Activated T-cell treated with anti-CD3 and anti-CD28 coated beads, Interleukin-2, amount 50 U/mL, for 72 hours (primary cell): ENCODE measurements around the gene INF2. TPM values are rescaled to one million over a fixed set of nuclear protein-coding genes. Genes with fewer than 3 reads are reported as not detected.

ENCODE experiments used
- ATAC-seq, 2 donors: fragments of 150-1000 bp; cut with Tn5 transposase; replicated peaks in 1 of 2; 2 replicates each; pipeline ENCODE4 v1.10.0; 2021; ENCODE audit warnings: moderate library complexity in 2 of 2, mild to moderate bottlenecking in 1 of 2
- DNase-seq, 2 donors: peaks; one replicate each; pipeline ENCODE4 v3.0.0; 2021 to 2022; ENCODE audit warnings: mixed read lengths in 1 of 2
- H3K27ac Mint-ChIP-seq: one replicate; pipeline ENCODE4 v1.8.0; 2022; ENCODE audit warnings: mild to moderate bottlenecking, moderate library complexity, mixed read lengths
- H3K27me3 Mint-ChIP-seq: one replicate; pipeline ENCODE4 v1.8.0; 2022; ENCODE audit warnings: low read depth, mixed read lengths
- H3K36me3 Mint-ChIP-seq, 2 donors: one replicate each; pipeline ENCODE4 v1.8.0; 2022; ENCODE audit warnings: mixed read lengths in 2 of 2, mild to moderate bottlenecking in 1 of 2; ENCODE audit not compliant: insufficient read depth in 2 of 2
- H3K4me1 Mint-ChIP-seq: one replicate; pipeline ENCODE4 v1.8.0; 2022; ENCODE audit warnings: low read depth, mixed read lengths
- H3K4me3 Mint-ChIP-seq, 2 donors: one replicate each; pipeline ENCODE4 v1.8.0; 2022; ENCODE audit warnings: mild to moderate bottlenecking in 2 of 2, mixed read lengths in 2 of 2, moderate library complexity in 2 of 2
- H3K9me3 Mint-ChIP-seq, 2 donors: one replicate each; pipeline ENCODE4 v1.8.0; 2022; ENCODE audit warnings: mixed read lengths in 2 of 2
- total RNA-seq, 2 donors: library from RNA; stranded (reverse); gene quantifications; one replicate each; pipeline ENCODE4 v1.2.3, GENCODE V29; 2022

The INF2 gene
- total RNA-seq, 2 donors from 2014 or later: 37.6 to 38.8 TPM

DNA sequence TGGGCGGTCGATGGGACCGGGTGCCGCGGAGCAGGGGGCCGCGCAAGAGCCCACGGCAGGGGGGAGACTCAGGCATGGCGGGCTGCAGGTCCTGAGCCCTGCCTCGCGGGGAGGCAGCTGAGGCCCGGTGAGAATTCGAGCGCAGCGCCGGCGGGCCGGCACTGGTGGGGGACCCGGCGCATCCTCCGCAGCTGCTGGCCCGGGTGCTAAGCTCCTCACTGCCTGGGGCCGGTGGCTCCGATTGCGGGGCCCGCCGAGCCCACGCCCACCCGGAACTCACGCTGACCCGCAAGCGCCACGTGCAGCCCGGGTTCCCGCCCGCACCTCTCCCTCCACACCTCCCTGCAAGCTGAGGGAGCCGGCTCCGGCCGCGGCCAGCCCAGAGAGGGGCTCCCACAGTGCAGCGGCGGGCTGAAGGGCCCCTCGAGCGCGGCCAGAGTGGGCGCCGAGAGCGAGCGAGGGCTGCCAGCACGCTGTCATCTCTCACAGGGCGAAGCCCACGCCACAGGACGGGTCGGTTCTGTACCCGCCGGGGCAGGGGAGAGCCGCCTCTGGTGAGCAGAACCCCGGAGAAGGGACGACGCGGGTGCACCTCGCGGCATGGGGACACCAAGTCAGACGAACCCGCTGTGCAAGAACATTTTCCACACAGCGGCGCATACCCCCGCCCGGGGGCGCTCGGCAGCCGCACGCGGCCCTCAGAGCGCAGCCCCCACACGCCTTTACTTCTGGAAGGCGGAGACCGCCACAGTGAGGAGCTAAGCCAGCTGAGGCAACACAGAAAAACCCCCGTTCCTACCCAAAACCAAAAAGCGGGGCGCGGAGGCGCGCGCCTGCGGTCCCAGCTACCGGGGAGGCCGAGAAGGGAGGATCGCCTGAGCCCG is 62.4 kb downstream of the INF2 start:
- ATAC-seq: no peak
- peaks cover 31% of the 10 kb centered on the region for H3K4me1 Mint-ChIP-seq
- H3K27ac Mint-ChIP-seq: peak overlapping the region; percentile 72
- H3K27me3 Mint-ChIP-seq: no peaks in the 10 kb centered on the region
- H3K9me3 Mint-ChIP-seq: no peaks in the 10 kb centered on the region
- no peak for DNase-seq
- peak overlapping the region; percentile 91 to 96 for H3K4me3 Mint-ChIP-seq
- H3K36me3 Mint-ChIP-seq: peaks cover 0 to 2% of the 10 kb centered on the region in 2 donors

DNA sequence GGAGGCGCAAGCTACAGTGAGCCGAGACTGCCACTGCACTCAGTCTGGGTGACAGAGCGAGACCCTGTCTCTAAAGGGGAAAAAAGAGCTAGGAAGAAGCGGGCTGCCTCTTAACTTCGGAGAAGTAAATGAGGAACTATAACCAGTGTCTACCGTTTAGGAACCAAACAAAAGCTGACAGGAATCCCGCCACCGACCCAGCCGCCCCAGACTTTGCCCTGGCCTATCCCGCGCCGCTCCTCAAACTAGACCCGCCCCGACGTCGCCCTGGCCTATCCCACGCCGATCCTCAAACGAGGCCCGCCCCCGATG is 63.0 kb downstream of the INF2 start:
- ATAC-seq: peak; percentile 4 to 5
- Mint-ChIP-seq H3K27me3 (no peaks in the 10 kb centered on the region), H3K4me3 (peak overlapping the region; percentile 91 to 96), H3K27ac (peak overlapping the region; percentile 72), H3K4me1 (peaks cover 37% of the 10 kb centered on the region), H3K36me3 (peaks cover 0 to 2% of the 10 kb centered on the region in 2 donors), H3K9me3 (no peaks in the 10 kb centered on the region)
- no peak for DNase-seq

- H3K4me1 Mint-ChIP-seq: peaks cover 38% of the 10 kb centered on the region
- peak; percentile 92 for ATAC-seq
- peak within 1 kb of the TSS; percentile 72 for H3K27ac Mint-ChIP-seq
- H3K27me3 Mint-ChIP-seq: no peaks in the 10 kb centered on the region
- DNase-seq: peak; percentile 100
- H3K36me3 Mint-ChIP-seq: peaks cover 0 to 2% of the 10 kb centered on the region in 2 donors
- peak within 1 kb of the TSS; percentile 91 to 96 for H3K4me3 Mint-ChIP-seq
- no peaks in the 10 kb centered on the region for H3K9me3 Mint-ChIP-seq
Measured at GRCh38 chr14:104752735-104753527, 63.5 kb downstream of the INF2 start, which contains the start of gene SIVA1. TSS of gene SIVA1 (plus strand) at chr14:104753147. CDS start at chr14:104753202, 55 bp downstream.

GRCh38 chr14:104753528-104754212 is 64.3 kb downstream of the INF2 start:
- ATAC-seq: no peak
- H3K4me1 Mint-ChIP-seq: peaks cover 38% of the 10 kb centered on the region

GRCh38 chr14:104754213-104754851 is 64.9 kb downstream of the INF2 start:
- Mint-ChIP-seq H3K27me3 (no peaks in the 10 kb centered on the region), H3K4me1 (peaks cover 38% of the 10 kb centered on the region), H3K36me3 (peaks cover 0 to 2% of the 10 kb centered on the region in 2 donors), H3K9me3 (no peaks in the 10 kb centered on the region), H3K27ac (peak overlapping the region; percentile 55), H3K4me3 (peak overlapping the region; percentile 91 to 96)
- DNase-seq (no peak), ATAC-seq (no peak)

More at GRCh38 chr14:104753528-104754212, 64.3 kb downstream of the INF2 start:
- Mint-ChIP-seq H3K36me3 (peaks cover 0 to 2% of the 10 kb centered on the region in 2 donors), H3K9me3 (no peaks in the 10 kb centered on the region), H3K27ac (peak overlapping the region; percentile 59), H3K4me3 (peak overlapping the region; percentile 91 to 96), H3K27me3 (no peaks in the 10 kb centered on the region)
- DNase-seq: peak in 1 of 2 donors; percentile 26

- H3K9me3 Mint-ChIP-seq: no peaks in the 10 kb centered on the region
- no peak for ATAC-seq
- no peak overlapping the region for H3K4me3 Mint-ChIP-seq
- peaks cover 38% of the 10 kb centered on the region for H3K4me1 Mint-ChIP-seq
- H3K36me3 Mint-ChIP-seq: peaks cover 0 to 2% of the 10 kb centered on the region in 2 donors
- no peak for DNase-seq
- no peaks in the 10 kb centered on the region for H3K27me3 Mint-ChIP-seq
- no peak overlapping the region for H3K27ac Mint-ChIP-seq
Measured at GRCh38 chr14:104755621-104756020, 66.2 kb downstream of the INF2 start.

GRCh38 chr14:104756477-104757237 is 67.2 kb downstream of the INF2 start:
- Mint-ChIP-seq H3K27me3 (no peaks in the 10 kb centered on the region), H3K36me3 (peaks cover 2 to 3% of the 10 kb centered on the region in 2 donors), H3K4me1 (peaks cover 38% of the 10 kb centered on the region), H3K27ac (no peak overlapping the region), H3K4me3 (no peak overlapping the region), H3K9me3 (no peaks in the 10 kb centered on the region)
- ATAC-seq: no peak
- no peak for DNase-seq

- no peaks in the 10 kb centered on the region for H3K27me3 Mint-ChIP-seq
- no peak overlapping the region for H3K27ac Mint-ChIP-seq
- H3K4me1 Mint-ChIP-seq: peaks cover 38% of the 10 kb centered on the region
- ATAC-seq (no peak), DNase-seq (no peak)
- H3K4me3 Mint-ChIP-seq: no peak overlapping the region
- peaks cover 3 to 4% of the 10 kb centered on the region in 2 donors for H3K36me3 Mint-ChIP-seq
- H3K9me3 Mint-ChIP-seq: no peaks in the 10 kb centered on the region
Measured at GRCh38 chr14:104757238-104757585, 67.8 kb downstream of the INF2 start.

GRCh38 chr14:104757681-104758392 is 68.4 kb downstream of the INF2 start:
- Mint-ChIP-seq H3K4me3 (no peak overlapping the region), H3K27me3 (no peaks in the 10 kb centered on the region), H3K36me3 (peaks cover 3 to 5% of the 10 kb centered on the region in 2 donors), H3K4me1 (peaks cover 38% of the 10 kb centered on the region), H3K9me3 (no peaks in the 10 kb centered on the region), H3K27ac (no peak overlapping the region)
- ATAC-seq: no peak
- DNase-seq: no peak

DNA sequence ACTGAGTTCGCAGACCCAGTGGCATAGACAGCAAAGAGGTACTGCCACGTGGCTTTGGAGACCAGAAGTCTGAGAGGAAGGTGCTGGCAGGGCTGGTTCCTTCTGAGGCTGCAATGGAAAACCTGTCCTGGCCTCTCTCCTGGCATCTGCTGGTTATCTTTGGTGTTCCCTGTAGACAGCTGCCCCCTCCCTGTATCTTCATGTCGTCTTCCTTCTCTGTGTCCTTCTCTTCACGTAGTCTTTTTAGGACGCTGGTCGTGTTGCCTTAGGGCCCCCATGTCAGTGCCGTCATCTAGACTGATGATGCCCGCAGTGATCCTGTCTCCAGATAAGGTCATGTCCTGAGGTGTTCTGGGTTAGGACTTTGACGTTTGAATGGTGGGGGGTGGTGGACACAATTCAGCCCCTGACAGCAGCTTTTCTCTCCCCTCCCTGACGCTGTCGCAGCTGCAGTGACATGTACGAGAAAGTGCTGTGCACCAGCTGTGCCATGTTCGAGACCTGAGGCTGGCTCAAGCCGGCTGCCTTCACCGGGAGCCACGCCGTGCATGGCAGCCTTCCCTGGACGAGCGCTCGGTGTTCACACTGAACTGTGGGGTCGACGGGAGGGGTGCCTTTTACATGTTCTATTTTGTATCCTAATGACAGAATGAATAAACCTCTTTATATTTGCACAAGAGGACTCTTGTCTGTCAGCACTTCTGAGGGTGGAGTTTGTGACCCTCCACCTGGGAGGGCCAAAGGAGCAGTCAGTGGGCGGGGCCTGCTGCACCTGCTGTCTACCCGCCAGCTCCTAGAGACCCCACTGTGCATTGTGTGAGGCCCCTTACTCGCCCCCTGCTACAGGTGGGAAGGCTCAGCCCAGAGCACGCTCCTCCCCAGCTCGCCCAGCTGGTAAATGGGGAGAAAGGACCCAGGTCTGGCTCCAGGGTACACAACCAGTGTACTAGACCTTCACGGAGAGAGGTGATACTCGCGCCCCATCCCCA is 69.9 kb downstream of the INF2 start:
- DNase-seq: no peak
- Mint-ChIP-seq H3K27me3 (no peaks in the 10 kb centered on the region), H3K9me3 (no peaks in the 10 kb centered on the region), H3K36me3 (peaks cover 2 to 3% of the 10 kb centered on the region in 2 donors), H3K4me3 (no peak overlapping the region), H3K4me1 (peaks cover 29% of the 10 kb centered on the region), H3K27ac (no peak overlapping the region)
- no peak for ATAC-seq

DNA sequence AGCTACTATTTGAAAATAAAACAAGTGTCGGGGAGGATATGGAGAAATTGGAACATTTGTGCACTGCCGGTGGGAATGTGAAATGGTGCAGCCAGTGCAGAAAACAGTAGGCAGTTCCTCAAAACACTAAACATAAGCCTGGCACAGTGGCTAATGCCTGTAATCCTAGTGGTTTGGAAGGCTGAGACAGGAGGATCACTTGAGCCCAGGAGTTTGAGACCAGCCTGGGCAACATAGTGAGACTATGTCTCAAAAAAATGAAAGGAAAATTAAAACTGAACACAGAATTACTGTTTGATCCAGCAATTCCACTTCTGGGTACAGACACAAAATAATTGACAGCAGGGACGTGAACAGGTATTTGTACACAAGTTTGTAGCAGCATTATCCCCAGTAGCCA is 76.1 kb downstream of the INF2 start:
- no peak overlapping the region for H3K27ac Mint-ChIP-seq
- DNase-seq (no peak), ATAC-seq (no peak)
- H3K9me3 Mint-ChIP-seq: peaks cover 0 to 1% of the 10 kb centered on the region in 2 donors
- no peaks in the 10 kb centered on the region for H3K27me3 Mint-ChIP-seq
- H3K4me1 Mint-ChIP-seq: peaks cover 8% of the 10 kb centered on the region
- H3K36me3 Mint-ChIP-seq: peaks cover 2 to 3% of the 10 kb centered on the region in 2 donors
- H3K4me3 Mint-ChIP-seq: no peak overlapping the region
